HG02884 (cell line): ENCODE results near the gene RPP40.
"Not testable (repeated sequence)": the region's sequence is repeated elsewhere in the genome, so short reads cannot be mapped to it uniquely, and the experiment has no call there.

Experiments
- ATAC-seq: cut with Tn5 transposase; IDR thresholded peaks from one replicate; pipeline ENCODE4 v1.9.1; 2021; ENCODE audit warnings: mild to moderate bottlenecking, moderate library complexity; ENCODE audit not compliant: unreplicated experiment

The RPP40 gene

GRCh38 chr6:5003604-5004372 is at the start of gene RPP40:
Gene RPP40 (minus strand): TSS chr6:5004037. CDS start chr6:5004002, 35 bp downstream.
- peak; percentile 95 for ATAC-seq

- no peak for ATAC-seq
These were observed 49.2 kb upstream of the RPP40 start for GRCh38 chr6:5053038-5053437.

GRCh38 chr6:5051394-5051793 is 47.6 kb upstream of the RPP40 start:
- no peak for ATAC-seq

- no peak for ATAC-seq
These were observed 46.2 kb upstream of the RPP40 start for GRCh38 chr6:5050009-5050408.

GRCh38 chr6:5046430-5046829 is 42.6 kb upstream of the RPP40 start:
- ATAC-seq: no peak

- ATAC-seq: no peak
These were observed 41.6 kb upstream of the RPP40 start for GRCh38 chr6:5045416-5045815.

GRCh38 chr6:5044866-5045265 is 41.0 kb upstream of the RPP40 start:
- ATAC-seq: no peak

- ATAC-seq: no peak
These were observed 38.6 kb upstream of the RPP40 start for GRCh38 chr6:5042436-5042835.

- ATAC-seq: no peak
These were observed 38.1 kb upstream of the RPP40 start for GRCh38 chr6:5041955-5042354.

GRCh38 chr6:5036269-5036668 is 32.4 kb upstream of the RPP40 start:
- ATAC-seq: no peak

- no peak for ATAC-seq
These were observed 30.9 kb upstream of the RPP40 start for GRCh38 chr6:5034736-5035135.

- no peak for ATAC-seq
These were observed 30.5 kb upstream of the RPP40 start for GRCh38 chr6:5034328-5034727.

GRCh38 chr6:5033214-5033904 is 29.5 kb upstream of the RPP40 start:
- ATAC-seq: not testable (repeated sequence)

- not testable (repeated sequence) for ATAC-seq
These were observed 28.9 kb upstream of the RPP40 start for GRCh38 chr6:5032706-5033105.

GRCh38 chr6:5031150-5031549 is 27.3 kb upstream of the RPP40 start:
- ATAC-seq: no peak

- ATAC-seq: peak; percentile 80
These were observed 26.8 kb upstream of the RPP40 start for GRCh38 chr6:5030596-5031136.

- ATAC-seq: no peak
These were observed 25.8 kb upstream of the RPP40 start for GRCh38 chr6:5029609-5030008.

- ATAC-seq: no peak
These were observed 25.1 kb upstream of the RPP40 start for GRCh38 chr6:5028921-5029320.

GRCh38 chr6:5028301-5028700 is 24.5 kb upstream of the RPP40 start:
- ATAC-seq: no peak

GRCh38 chr6:5025911-5026819 is 22.3 kb upstream of the RPP40 start:
- no peak for ATAC-seq

- no peak for ATAC-seq
These were observed 20.1 kb upstream of the RPP40 start for GRCh38 chr6:5023923-5024322.
